Prostate gland (tissue), 2 donors: ENCODE measurements around the gene NISCH. TPM values are rescaled to one million over a fixed set of nuclear protein-coding genes. Genes with fewer than 3 reads are reported as not detected.

Experiments
- DNase-seq: peaks from one replicate; pipeline ENCODE4 v3.0.0-alpha.2; 2019; ENCODE audit warnings: low spot score
- H3K27ac ChIP-seq, 2 donors: fragments of 200-600 bp; sonication (generic); 2 replicates each; pipeline ENCODE4 v1.5.1; 2017 to 2019
- H3K27me3 ChIP-seq: fragments of 200-600 bp; sonication (generic); replicated peaks from 2 replicates; pipeline ENCODE4 v1.5.1; 2019; ENCODE audit not compliant: insufficient read depth
- H3K36me3 ChIP-seq, 2 donors: fragments of 200-600 bp; sonication (generic); 1 replicate in 1 of 2; 2 replicates in 1 of 2; pipeline versions ENCODE4 v1.5.1 to v1.8.1; 2017 to 2019
- H3K4me1 ChIP-seq: fragments of 200-600 bp; sonication (generic); replicated peaks from 2 replicates; pipeline ENCODE4 v1.5.1; 2019
- H3K4me3 ChIP-seq, 2 donors: fragments of 200-600 bp; sonication (generic); 2 replicates each; pipeline ENCODE4 v1.5.1; 2017 to 2019
- H3K9me3 ChIP-seq: fragments of 200-600 bp; sonication (generic); 2 replicates; pipeline ENCODE4 v1.5.1; 2017
- POLR2A ChIP-seq: fragments of 450-650 bp; IDR thresholded peaks from one replicate; pipeline ENCODE4 v1.6.1; 2016; ENCODE audit warnings: antibody characterized with exemption, mild to moderate bottlenecking
- POLR2AphosphoS5 ChIP-seq: sonication (generic); formaldehyde crosslinking; IDR thresholded peaks from one replicate; pipeline ENCODE4 v1.6.1; 2017; ENCODE audit warnings: antibody characterized with exemption
- WGBS: methylation state at CpG from one replicate; pipeline ENCODE4 v1.1.5; 2018; 5-methylcytosine and 5-hydroxymethylcytosine counted together
- intact Hi-C: fragments of 100-400 bp; cut with DNase I; formaldehyde crosslinking; loops from one replicate; pipeline ENCODE4 v1.14.2; 2022
- total RNA-seq, 2 donors: library from RNA; depleted of rRNA; stranded (reverse); fragments of >200 nt; gene quantifications; one replicate each; pipeline ENCODE4 v1.1.0, GENCODE V29; 2016
- TF ChIP-seq, protein P1 (sequence below), 4 experiments: fragments of 200-600 bp in 2 of 4; fragments of 450-650 bp in 2 of 4; sonication (generic) in 2 of 4; IDR thresholded peaks; 1 replicate in 3 of 4; 2 replicates in 1 of 4; pipeline ENCODE4 v1.5.1; 2016 to 2019; ENCODE audit warnings: antibody characterized with exemption in 4 of 4, mild to moderate bottlenecking in 2 of 4, moderate library complexity in 2 of 4

Gene NISCH
- total RNA-seq, 2 donors from 2014 or later = 107 to 277 TPM

DNA sequence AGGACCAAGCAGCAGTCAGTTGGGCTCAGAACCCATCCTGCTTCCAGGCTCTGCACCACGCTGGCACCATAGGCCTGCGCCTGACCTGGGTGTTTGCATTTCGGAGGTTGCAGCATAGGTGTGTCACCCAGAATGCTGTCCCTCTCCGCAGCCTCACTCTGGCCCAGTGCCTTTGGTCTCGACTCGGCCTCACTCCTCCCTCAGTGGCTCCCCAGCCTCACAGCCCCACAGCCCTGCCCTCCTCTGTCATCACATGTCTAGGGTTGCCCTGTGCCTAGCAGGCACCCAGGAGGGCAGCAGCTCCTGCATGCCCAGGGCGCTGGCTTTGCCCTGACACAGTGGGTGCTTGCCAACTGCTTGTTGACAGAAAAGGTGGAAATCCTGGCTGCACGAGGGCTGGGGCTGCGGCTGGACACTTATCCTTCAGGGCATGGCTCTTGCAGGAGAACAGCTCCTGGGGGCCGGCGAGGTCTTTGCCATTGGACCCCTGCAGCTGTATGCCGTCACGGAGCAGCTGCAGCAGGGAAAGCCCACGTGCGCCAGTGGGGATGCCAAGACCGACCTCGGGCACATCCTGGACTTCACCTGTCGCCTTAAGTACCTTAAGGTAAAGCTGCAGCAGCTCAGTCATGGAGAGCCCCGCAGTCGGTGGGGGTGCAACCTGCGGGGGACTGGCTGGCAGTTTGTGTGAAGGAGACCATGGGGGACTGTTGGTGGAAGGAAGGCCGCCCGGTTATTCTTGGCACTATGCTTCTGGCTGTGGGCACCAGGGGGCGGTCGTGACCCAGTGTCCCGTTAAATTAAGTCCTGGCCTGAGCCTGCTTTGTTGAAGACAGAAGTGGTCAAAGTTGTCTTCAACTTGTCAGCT lies 16.2 kb downstream of the NISCH start:
- Histone ChIP-seq H3K9me3 (no peaks in the 10 kb centered on the region), H3K4me3 (no peak overlapping the region), H3K4me1 (peaks cover 31% of the 10 kb centered on the region), H3K36me3 (peaks cover 25 to 27% of the 10 kb centered on the region in 2 donors), H3K27ac (peak overlapping the region; percentile 45 to 82), H3K27me3 (no peaks in the 10 kb centered on the region)
- intact Hi-C loops = loop anchor here (10.0 kb wide), 1 partner anchor 213 kb away; the partner anchor contains the start of genes GNL3 and PBRM1
- WGBS = 48% methylated on average over 24 of the region's 26 CpGs
- peak; percentile 67 for DNase-seq
- peak; percentile 14 for TF ChIP-seq POLR2AphosphoS5
- TF ChIP-seq, protein P1, sequence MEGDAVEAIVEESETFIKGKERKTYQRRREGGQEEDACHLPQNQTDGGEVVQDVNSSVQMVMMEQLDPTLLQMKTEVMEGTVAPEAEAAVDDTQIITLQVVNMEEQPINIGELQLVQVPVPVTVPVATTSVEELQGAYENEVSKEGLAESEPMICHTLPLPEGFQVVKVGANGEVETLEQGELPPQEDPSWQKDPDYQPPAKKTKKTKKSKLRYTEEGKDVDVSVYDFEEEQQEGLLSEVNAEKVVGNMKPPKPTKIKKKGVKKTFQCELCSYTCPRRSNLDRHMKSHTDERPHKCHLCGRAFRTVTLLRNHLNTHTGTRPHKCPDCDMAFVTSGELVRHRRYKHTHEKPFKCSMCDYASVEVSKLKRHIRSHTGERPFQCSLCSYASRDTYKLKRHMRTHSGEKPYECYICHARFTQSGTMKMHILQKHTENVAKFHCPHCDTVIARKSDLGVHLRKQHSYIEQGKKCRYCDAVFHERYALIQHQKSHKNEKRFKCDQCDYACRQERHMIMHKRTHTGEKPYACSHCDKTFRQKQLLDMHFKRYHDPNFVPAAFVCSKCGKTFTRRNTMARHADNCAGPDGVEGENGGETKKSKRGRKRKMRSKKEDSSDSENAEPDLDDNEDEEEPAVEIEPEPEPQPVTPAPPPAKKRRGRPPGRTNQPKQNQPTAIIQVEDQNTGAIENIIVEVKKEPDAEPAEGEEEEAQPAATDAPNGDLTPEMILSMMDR (IDR thresholded peaks at IDR 0.05) = peak; percentile 68 to 80 (median 74)
- TF ChIP-seq POLR2A = no peak

DNA sequence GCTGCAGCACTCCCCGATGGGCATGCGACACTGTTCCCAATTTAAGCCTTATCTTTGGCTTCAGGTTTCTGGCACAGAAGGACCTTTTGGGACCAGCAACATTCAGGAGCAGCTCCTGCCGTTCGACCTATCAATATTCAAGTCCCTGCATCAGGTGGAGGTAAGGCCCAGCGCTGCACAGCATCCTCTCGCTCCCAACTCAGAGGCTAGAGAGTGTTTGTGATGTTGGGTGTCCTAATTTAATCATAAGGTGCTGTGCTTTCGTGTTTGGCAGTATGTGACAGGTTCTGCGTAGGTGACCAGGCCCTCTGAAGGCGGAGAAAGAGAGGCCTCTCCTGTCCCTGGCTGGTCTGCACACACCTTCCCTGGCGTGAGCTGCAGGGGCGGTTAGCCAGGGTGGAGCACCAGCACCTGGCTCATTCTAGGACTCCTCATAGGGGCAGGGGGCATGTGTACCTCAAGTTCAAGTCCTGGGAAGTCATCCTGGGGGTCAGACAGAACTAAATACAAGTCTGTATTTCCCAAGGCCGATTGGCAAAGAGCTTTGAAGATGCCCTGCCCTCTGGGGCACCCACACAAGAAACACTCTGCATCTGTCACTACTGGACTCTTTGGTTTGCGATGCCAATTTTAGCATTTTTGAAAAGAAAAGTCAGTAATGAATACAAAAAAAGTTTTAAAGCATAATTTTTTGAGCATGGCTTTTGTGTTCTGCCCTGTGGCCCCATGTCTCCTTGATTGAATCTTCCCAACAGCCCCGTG lies 17.0 kb downstream of the NISCH start:
- H3K4me3 ChIP-seq = no peak overlapping the region
- no peak for DNase-seq
- no peak for TF ChIP-seq POLR2A
- TF ChIP-seq POLR2AphosphoS5 = no peak
- TF ChIP-seq, protein P1 (IDR thresholded peaks at IDR 0.05) = no peak
- intact Hi-C loops = loop anchor here (10.0 kb wide), 1 partner anchor 212 kb away; the partner anchor contains the start of genes GNL3 and PBRM1
- WGBS = 73% methylated on average over 14 of the region's 14 CpGs
- peaks cover 29% of the 10 kb centered on the region for H3K4me1 ChIP-seq
- no peaks in the 10 kb centered on the region for H3K9me3 ChIP-seq
- no peaks in the 10 kb centered on the region for H3K27me3 ChIP-seq
- H3K27ac ChIP-seq = peak overlapping the region; percentile 25 to 82
- H3K36me3 ChIP-seq = peaks cover 26 to 33% of the 10 kb centered on the region in 2 donors

DNA sequence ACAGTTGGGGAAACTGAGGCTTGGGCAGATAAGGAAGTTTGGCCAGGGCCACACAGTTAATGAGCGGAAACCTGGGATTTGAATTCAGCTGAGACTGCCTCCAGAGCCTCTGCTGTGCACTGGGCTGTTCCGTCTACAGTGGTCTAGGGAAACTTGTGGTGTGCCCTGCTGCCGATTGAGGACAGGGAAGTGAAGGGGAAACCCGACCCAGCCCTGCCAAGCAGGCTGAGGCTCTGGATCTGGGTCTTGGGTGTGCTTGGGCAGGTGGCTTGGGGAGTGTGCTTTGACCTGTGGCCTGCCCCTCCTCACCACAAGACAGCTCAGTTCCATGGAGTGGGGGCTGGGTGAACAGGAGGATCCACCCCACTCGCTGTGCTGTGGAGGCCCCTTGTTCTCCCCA lies 17.6 kb downstream of the NISCH start:
- TF ChIP-seq, protein P1 (IDR thresholded peaks at IDR 0.05) = no peak
- TF ChIP-seq POLR2A = no peak
- TF ChIP-seq POLR2AphosphoS5 = no peak
- Histone ChIP-seq H3K36me3 (peaks cover 30 to 38% of the 10 kb centered on the region in 2 donors), H3K4me1 (peaks cover 29% of the 10 kb centered on the region), H3K9me3 (no peaks in the 10 kb centered on the region), H3K27ac (no peak overlapping the region), H3K4me3 (no peak overlapping the region), H3K27me3 (no peaks in the 10 kb centered on the region)
- no peak for DNase-seq
- WGBS = 87% methylated on average over 5 of the region's 5 CpGs
- intact Hi-C loops = loop anchor here (10.0 kb wide), 1 partner anchor 212 kb away; the partner anchor contains the start of genes GNL3 and PBRM1

DNA sequence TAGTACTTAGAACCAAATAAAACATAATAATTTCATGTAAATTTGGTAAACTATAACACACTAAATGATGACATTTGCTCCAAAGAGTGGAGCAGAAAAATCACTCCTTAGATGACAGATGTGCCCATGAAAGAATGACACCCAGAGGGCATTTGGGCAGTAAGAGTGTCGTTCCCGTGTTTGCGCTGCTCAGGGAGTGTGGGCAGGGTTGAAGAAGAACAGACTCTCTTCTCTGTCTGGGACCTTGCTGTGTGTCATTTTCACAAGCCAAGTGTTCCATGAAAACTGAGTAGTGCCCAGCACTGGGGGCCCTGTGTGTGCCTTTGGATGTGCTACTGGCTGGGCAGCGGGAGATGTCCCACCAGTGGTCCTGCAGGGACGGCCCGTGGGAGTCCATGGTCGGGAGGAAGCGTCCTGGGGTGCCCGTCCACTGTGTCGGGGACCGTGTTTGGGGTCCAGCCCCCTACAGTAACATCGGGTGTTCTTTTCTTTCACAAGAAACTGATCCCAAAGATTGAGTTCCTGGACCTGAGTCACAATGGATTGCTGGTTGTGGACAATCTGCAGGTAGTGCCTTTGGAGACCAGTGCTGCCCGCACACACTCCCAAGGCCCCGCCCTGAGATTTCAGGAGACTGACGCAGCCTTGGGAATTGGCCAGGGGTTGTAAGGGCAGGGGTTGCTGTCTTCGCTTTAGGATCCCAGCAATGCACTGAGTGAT lies 21.8 kb downstream of the NISCH start:
- DNase-seq = no peak
- Histone ChIP-seq H3K27me3 (no peaks in the 10 kb centered on the region), H3K36me3 (peaks cover 56 to 68% of the 10 kb centered on the region in 2 donors), H3K4me3 (no peak overlapping the region), H3K27ac (no peak overlapping the region), H3K4me1 (no peaks in the 10 kb centered on the region), H3K9me3 (no peaks in the 10 kb centered on the region)
- TF ChIP-seq POLR2AphosphoS5 (no peak), POLR2A (no peak)
- TF ChIP-seq, protein P1 (IDR thresholded peaks at IDR 0.05) = no peak
- intact Hi-C loops = loop anchor here (10.0 kb wide), 1 partner anchor 208 kb away; the partner anchor contains the start of genes GNL3 and PBRM1
- WGBS = 90% methylated on average over 16 of the region's 16 CpGs
